GM13977 (cell line): ENCODE results near the gene SGSM1.
"Not testable (repeated sequence)": the region's sequence is repeated elsewhere in the genome, so short reads cannot be mapped to it uniquely, and the experiment has no call there.

Source experiments
- DNase-seq: peaks from one replicate; pipeline ENCODE4 v3.0.0; 2012; ENCODE audit warnings: low spot score
- CTCF ChIP-seq: IDR thresholded peaks from 2 replicates; pipeline ENCODE4 v1.5.1; 2012; ENCODE audit warnings: mild to moderate bottlenecking, control low read depth; ENCODE audit not compliant: insufficient read depth; ENCODE audit errors: extremely low read depth, missing control alignments
- in situ Hi-C: fragments of 300-500 bp; cut with MboI; formaldehyde crosslinking; loops from one replicate; pipeline ENCODE4 v1.12.0; 2022; ENCODE audit warnings: low sequenced_read_pairs, low pct_unique_long_range_greater_than_20kb, mixed read lengths, inconsistent platforms; ENCODE audit not compliant: unreplicated experiment

The SGSM1 gene

GRCh38 chr22:24887260-24887659 is 81.2 kb downstream of the SGSM1 start:
- no peak for DNase-seq
- in situ Hi-C loops, result no loop called here
- no peak for TF ChIP-seq CTCF

- no peak for TF ChIP-seq CTCF
- in situ Hi-C loops, result no loop called here
- no peak for DNase-seq
Measured at GRCh38 chr22:24893341-24894070, 87.5 kb downstream of the SGSM1 start.

GRCh38 chr22:24894220-24894975 is 88.4 kb downstream of the SGSM1 start:
- no peak for DNase-seq
- no peak for TF ChIP-seq CTCF
- in situ Hi-C loops, result no loop called here

- in situ Hi-C loops, result no loop called here
- TF ChIP-seq CTCF, result no peak
- no peak for DNase-seq
Measured at GRCh38 chr22:24894998-24895397, 89.0 kb downstream of the SGSM1 start.

GRCh38 chr22:24901448-24901847 is 95.4 kb downstream of the SGSM1 start:
- DNase-seq, result no peak
- no peak for TF ChIP-seq CTCF
- in situ Hi-C loops, result no loop called here

- no peak for TF ChIP-seq CTCF
- in situ Hi-C loops, result no loop called here
- DNase-seq, result no peak
Measured at GRCh38 chr22:24905909-24906308, 99.9 kb downstream of the SGSM1 start.

- in situ Hi-C loops, DNase-seq: not testable (repeated sequence)
Measured at GRCh38 chr22:24907101-24907500, 101.1 kb downstream of the SGSM1 start.
